ENCODE results near the gene MYO15B. TPM values are rescaled to one million over a fixed set of nuclear protein-coding genes. Genes with fewer than 3 reads are reported as not detected.

The MYO15B gene
- total RNA-seq, 1 donor, result 75.9 TPM

DNA sequence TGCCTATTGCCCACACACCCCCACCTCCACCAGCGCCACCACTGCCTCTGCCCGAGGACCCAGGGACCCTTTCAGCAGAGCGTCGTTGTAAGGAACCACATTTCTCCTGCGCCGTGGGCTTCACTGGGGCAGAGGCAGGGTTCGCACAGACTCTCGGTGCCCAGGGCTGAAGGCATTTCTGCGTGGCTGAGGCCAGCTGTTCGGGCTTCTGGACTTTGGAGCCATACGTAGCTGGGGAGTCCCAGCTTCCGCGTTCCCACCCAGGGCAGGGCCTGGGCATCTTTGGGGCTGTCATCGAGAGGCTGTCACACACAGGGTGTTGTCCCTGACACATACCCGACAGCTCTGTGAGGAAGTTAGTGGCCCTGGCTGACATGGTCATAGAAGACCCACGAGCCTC is 29.6 kb downstream of the MYO15B start:
- Histone ChIP-seq H3K27me3 (ENCODE audit: insufficient read depth, low read length) (no peaks in the 10 kb centered on the region), H3K4me3 (ENCODE audit: low read length) (no peak overlapping the region), H3K9me3 (ENCODE audit: low read depth, low read length) (no peaks in the 10 kb centered on the region), H3K4me1 (ENCODE audit: insufficient read depth, low read length) (no peaks in the 10 kb centered on the region)

DNA sequence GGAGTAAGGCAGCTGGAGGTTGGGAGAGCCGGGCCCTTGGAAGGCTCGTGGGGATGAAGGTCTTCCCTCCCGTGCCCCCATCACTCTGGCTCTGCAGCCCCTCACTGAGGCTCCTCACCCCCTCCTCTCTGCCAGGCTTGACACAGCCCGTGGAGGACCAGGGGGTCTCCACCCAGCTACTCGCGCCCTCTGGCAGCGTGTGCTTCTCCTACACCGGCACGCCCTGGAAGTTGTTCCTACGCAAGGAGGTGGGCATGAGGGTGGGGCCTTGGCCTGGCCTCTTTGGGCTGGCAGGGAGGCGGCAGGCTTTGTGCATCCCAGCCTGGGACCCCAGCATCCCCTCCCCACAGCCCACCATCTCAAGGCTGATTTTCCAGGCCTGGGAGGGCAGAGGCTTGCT is 30.1 kb downstream of the MYO15B start:
- H3K4me1 ChIP-seq (ENCODE audit: insufficient read depth, low read length), result no peaks in the 10 kb centered on the region
- H3K4me3 ChIP-seq (ENCODE audit: low read length), result no peak overlapping the region
- no peaks in the 10 kb centered on the region for H3K27me3 ChIP-seq (ENCODE audit: insufficient read depth, low read length)
- H3K9me3 ChIP-seq (ENCODE audit: low read depth, low read length), result no peaks in the 10 kb centered on the region

DNA sequence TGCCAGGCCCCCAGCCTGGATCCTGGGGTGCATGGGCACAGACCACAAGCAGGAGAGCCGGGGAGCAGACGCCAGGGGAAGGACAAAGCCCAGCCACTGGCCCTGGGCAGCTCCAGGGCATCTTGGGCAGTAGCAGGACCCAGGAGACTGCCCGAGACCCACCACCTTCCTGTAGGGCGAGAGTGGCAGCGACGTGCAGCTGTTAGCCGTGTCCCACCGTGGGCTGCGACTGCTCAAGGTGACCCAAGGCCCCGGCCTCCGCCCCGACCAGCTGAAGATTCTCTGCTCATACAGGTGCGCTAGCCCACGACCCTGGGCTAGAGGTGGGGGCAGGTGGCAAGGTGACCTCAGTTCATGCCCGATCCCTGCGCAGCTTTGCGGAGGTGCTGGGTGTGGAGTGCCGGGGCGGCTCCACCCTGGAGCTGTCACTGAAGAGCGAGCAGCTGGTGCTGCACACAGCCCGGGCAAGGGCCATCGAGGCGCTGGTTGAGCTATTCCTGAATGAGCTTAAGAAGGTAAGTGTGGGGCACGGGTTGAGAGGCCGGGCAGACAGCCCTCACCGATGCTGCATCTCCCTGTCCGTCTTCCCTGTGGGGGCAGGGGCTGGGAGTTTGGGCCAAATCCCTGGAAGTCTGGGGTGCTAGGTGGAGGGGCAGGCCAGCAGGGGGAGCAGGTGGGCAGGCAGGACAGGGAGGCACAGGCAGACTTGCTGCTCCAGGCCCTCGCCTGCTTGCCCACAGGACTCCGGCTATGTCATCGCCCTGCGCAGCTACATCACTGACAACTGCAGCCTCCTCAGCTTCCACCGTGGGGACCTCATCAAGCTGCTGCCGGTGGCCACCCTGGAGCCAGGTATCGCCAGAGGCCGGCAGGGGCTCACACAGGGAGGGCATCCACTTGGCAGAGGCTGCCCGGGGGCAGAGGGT is 32.2 kb downstream of the MYO15B start:
- Histone ChIP-seq H3K4me1 (ENCODE audit: insufficient read depth, low read length) (no peaks in the 10 kb centered on the region), H3K9me3 (ENCODE audit: low read depth, low read length) (no peaks in the 10 kb centered on the region), H3K27me3 (ENCODE audit: insufficient read depth, low read length) (no peaks in the 10 kb centered on the region), H3K4me3 (ENCODE audit: low read length) (no peak overlapping the region)

DNA sequence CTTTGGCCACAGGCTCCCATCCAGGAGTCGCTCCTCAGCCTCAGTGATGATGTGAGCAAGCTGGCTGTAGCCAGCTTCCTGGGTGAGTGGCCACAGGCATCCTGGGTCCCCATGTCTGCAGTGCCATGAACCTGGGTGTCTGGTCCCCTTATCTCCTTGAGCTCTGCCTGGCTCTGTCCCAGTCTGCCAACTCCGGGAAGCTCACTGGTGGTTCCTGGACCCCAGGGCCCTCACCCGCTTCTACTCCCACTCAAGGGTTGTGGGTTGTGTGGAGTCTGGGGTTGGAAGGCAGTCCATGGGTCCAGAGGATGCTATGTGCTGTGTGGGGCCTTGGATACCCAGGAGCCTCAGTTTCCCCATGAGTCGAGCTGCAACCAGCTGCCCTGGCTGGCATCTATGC is 33.9 kb downstream of the MYO15B start:
- Histone ChIP-seq H3K27me3 (ENCODE audit: insufficient read depth, low read length) (no peaks in the 10 kb centered on the region), H3K9me3 (ENCODE audit: low read depth, low read length) (no peaks in the 10 kb centered on the region), H3K4me1 (ENCODE audit: insufficient read depth, low read length) (no peaks in the 10 kb centered on the region), H3K4me3 (ENCODE audit: low read length) (no peak overlapping the region)

DNA sequence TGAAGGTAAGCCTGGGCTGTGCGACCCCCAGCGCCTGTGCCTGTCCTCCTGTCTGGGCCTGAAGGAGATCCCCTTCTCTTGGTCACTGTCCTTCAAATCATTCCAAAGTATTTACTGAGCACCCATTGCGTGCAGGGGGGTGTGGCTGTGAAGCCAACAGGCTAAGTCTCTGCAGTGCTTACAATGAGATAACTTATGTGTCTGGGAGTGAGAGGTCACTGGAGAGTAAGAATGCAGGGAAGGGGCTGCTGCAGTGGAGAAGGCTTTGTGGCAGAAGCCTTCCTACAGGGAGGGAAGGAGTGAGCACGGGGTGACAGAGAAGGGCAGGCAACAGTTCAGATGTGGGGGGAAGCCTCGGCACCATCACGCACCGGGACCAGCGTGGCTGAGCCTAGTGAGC is 34.5 kb downstream of the MYO15B start:
- H3K4me3 ChIP-seq (ENCODE audit: low read length), result no peak overlapping the region
- no peaks in the 10 kb centered on the region for H3K4me1 ChIP-seq (ENCODE audit: insufficient read depth, low read length)
- H3K27me3 ChIP-seq (ENCODE audit: insufficient read depth, low read length), result no peaks in the 10 kb centered on the region
- no peaks in the 10 kb centered on the region for H3K9me3 ChIP-seq (ENCODE audit: low read depth, low read length)

DNA sequence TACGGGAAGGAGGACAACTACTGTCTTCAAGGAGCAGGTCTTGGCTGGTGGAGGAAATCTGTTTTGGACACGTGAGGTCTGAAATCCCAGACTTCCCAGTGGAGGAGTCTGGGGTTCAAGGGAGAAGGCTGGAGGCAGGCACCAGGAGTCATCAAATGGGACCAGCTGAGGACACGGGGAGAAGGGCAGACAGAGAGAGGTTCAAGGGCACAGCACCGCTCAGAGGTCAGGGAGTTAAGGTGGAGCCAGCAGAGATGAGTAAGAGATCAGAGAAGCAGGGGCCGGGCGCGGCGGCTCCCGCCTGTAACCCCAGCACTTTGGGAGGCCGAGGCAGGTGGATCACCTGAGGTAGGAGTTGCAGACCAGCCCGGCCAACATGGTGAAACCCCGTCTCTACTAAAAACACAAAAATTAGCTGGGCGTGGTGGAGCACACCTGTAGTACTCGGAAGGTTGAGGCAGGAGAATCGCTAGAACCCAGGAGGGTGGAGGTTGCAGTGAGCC is 35.2 kb downstream of the MYO15B start:
- H3K4me3 ChIP-seq (ENCODE audit: low read length), result no peak overlapping the region
- H3K9me3 ChIP-seq (ENCODE audit: low read depth, low read length), result no peaks in the 10 kb centered on the region
- no peaks in the 10 kb centered on the region for H3K4me1 ChIP-seq (ENCODE audit: insufficient read depth, low read length)
- H3K27me3 ChIP-seq (ENCODE audit: insufficient read depth, low read length), result no peaks in the 10 kb centered on the region

DNA sequence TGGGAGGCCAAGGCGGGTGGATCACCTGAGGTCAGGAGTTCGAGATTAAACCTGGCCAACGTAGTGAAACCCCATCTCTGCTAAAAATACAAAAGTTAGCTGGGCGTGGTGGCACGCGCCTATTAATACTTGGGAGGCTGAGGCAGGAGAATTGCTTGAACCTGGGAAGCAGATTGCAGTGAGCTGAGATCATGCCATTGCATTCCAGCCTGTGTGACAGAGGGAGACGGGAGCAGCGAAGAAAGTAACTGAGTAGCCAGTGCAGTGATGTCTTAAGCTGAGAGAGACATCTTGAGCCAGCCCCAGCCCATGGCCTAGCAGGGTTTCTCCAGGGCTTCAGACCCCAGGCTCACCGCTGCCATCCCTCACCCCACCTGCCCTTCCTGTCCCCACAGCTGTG is 35.8 kb downstream of the MYO15B start:
- no peak overlapping the region for H3K4me3 ChIP-seq (ENCODE audit: low read length)
- no peaks in the 10 kb centered on the region for H3K9me3 ChIP-seq (ENCODE audit: low read depth, low read length)
- no peaks in the 10 kb centered on the region for H3K4me1 ChIP-seq (ENCODE audit: insufficient read depth, low read length)
- no peaks in the 10 kb centered on the region for H3K27me3 ChIP-seq (ENCODE audit: insufficient read depth, low read length)

DNA sequence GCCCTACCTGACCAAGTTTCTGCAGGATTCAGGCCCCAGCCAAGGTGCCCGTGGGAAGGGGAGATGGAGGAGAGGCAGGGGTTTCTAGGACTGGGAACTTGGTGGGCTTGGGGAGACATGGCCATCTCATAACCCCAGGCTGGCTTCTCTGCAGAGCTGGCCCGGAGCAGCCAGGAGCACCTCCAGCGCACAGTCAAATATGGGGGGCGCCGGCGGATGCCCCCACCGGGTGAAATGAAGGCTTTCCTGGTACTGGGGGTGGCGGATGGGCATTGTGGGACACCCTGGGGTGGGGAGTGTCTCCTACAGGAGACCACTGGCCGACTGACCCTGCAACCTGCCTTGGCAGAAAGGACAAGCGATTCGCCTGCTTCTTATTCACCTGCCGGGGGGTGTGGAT is 36.4 kb downstream of the MYO15B start:
- Histone ChIP-seq H3K4me3 (ENCODE audit: low read length) (no peak overlapping the region), H3K27me3 (ENCODE audit: insufficient read depth, low read length) (no peaks in the 10 kb centered on the region), H3K4me1 (ENCODE audit: insufficient read depth, low read length) (no peaks in the 10 kb centered on the region), H3K9me3 (ENCODE audit: low read depth, low read length) (no peaks in the 10 kb centered on the region)

DNA sequence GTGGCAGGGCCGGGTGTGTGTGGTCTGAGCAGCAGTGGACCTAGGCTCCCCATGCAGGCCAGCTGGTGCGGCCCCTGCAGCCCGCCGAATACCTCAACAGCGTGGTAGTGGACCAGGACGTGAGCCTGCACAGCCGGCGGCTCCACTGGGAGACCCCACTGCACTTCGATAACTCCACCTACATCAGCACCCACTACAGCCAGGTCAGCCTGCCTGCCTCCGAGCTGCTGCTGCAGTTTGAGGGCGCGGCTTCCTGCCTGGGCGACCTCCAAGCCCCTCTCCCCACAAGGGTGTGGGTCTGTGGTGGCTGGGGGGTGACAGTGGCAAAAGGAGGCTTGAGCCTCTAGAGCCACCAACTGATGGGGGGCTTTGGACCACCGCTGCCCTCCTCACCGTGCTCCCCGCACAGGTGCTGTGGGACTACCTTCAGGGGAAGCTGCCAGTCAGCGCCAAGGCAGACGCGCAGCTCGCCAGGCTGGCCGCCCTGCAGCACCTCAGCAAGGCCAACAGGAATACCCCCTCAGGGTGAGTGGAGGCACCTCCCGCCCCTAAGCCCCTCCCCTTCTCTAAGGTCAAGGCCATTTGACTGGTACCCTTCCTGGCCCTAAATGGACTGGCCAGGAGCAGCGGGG is 37.2 kb downstream of the MYO15B start:
- Histone ChIP-seq H3K4me3 (ENCODE audit: low read length) (no peak overlapping the region), H3K4me1 (ENCODE audit: insufficient read depth, low read length) (no peaks in the 10 kb centered on the region), H3K9me3 (ENCODE audit: low read depth, low read length) (no peaks in the 10 kb centered on the region), H3K27me3 (ENCODE audit: insufficient read depth, low read length) (no peaks in the 10 kb centered on the region)

DNA sequence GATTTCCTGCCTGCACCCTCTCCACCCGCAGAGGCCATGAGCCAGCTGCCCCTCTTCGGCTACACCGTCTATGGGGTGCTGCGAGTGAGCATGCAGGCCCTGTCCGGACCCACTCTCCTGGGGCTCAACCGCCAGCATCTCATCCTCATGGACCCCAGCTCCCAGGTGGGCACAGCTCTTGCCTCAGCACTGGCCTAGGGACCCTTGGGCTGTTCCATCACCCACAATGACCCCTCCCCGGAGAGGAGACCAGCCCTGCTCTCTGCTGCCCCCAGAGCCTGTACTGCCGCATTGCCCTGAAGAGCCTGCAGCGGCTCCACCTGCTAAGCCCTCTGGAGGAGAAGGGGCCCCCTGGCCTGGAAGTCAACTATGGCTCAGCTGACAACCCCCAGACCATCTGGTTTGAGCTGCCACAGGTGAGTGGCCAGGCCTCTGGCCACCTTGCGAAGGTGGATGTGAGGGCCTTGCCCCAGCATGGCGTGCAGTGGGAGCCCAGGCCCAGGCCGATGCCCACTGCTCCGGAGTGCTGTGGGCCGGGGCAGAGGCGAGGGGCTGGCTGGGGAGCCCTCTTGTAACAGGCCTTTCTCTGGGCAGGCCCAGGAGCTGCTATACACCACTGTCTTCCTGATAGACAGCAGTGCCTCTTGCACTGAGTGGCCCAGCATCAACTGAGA is 38.4 kb downstream of the MYO15B start:
- Histone ChIP-seq H3K9me3 (ENCODE audit: low read depth, low read length) (no peaks in the 10 kb centered on the region), H3K27me3 (ENCODE audit: insufficient read depth, low read length) (no peaks in the 10 kb centered on the region), H3K4me3 (ENCODE audit: low read length) (no peak overlapping the region), H3K4me1 (ENCODE audit: insufficient read depth, low read length) (no peaks in the 10 kb centered on the region)

DNA sequence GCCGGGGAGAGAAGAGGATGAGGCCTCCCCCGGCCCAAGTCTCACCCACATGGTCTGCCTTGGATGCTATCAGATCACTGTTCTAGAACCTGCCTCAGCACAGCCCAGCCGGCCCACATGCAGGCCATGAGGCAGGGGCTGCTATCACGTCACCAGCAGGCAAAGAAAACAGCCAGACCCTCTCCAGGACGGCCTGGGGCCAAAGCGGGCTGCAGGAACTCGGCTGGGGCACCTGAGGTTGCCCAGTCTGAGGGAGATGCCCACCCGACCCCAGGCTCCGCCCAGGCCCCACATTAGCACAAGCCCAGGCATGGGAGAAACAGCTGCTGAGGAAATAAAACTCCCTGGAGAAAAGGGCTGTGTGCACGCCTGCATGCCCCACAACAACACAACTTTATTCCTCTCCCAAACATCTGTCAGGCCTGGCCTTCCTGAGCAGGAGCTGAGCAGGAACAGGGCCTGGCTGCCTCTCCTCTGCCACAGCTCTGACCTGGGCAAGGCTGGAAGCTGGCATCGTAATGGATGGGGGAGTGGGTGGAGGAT is 39.0 kb downstream of the MYO15B start:
- Histone ChIP-seq H3K4me3 (ENCODE audit: low read length) (no peak overlapping the region), H3K9me3 (ENCODE audit: low read depth, low read length) (no peaks in the 10 kb centered on the region), H3K4me1 (ENCODE audit: insufficient read depth, low read length) (no peaks in the 10 kb centered on the region), H3K27me3 (ENCODE audit: insufficient read depth, low read length) (no peaks in the 10 kb centered on the region)

DNA sequence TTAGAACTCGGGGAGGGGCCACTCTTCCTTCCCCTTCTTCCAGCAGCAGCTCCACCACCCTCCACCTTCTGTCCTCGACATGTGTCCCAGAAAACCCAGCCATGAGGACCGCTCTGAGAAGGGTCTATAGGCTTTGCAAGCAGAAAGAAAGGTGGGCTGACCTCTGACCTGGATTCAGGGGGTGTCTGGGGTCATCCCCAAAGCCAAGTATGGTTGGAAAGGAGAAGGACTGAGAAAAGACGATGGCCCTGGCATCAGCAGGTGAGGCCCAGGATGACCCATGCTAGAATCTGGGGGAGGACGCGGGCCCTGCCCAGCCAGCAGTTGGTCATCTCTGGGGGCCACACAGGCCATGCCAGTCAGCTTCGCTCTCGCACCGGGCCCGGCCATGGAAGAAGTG is 39.5 kb downstream of the MYO15B start:
- Histone ChIP-seq H3K27me3 (ENCODE audit: insufficient read depth, low read length) (no peaks in the 10 kb centered on the region), H3K9me3 (ENCODE audit: low read depth, low read length) (no peaks in the 10 kb centered on the region), H3K4me1 (ENCODE audit: insufficient read depth, low read length) (no peaks in the 10 kb centered on the region), H3K4me3 (ENCODE audit: low read length) (no peak overlapping the region)

DNA sequence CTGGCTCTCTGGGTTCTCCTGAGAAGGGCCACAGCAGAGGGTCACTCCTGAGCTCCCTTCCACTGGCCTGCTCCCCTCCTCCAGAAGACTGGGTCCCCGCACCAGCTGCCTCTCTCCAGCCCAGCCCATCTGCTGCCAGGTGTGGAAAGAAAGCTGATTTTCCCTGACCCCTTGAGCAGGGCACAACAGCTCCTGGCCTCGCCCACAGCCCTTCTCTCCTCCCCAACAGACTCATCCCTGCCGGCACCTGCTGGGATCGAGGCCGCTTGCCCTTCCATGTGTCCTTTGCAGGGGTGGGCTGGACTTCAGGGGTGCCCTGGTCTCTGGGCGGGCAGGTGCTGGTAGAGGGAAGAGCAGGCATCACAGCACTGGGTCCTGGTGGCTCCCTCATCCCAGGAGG is 40.8 kb downstream of the MYO15B start:
- Histone ChIP-seq H3K4me1 (ENCODE audit: insufficient read depth, low read length) (peaks cover 4% of the 10 kb centered on the region), H3K27me3 (ENCODE audit: insufficient read depth, low read length) (no peaks in the 10 kb centered on the region), H3K4me3 (ENCODE audit: low read length) (no peak overlapping the region), H3K9me3 (ENCODE audit: low read depth, low read length) (no peaks in the 10 kb centered on the region)

DNA sequence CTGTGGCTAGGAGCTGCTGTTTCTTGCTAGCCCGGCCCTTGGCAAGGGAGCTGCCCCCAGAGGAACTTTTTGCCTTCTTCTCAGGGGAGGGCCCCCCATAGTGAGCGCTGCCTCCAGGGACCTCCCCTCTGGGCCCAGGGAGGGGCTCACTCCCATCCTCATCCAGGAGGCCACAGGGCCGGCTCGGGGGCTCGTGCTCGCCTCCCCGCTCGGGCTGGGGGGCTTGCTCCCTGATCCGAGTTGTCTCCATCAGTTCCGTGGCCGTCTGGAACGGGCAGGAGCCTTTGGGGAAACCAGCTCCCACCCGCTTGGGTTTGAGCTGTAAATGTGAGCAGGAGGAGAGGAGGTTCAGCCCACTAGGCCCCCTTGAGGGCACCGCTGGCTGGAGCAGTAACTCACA is 41.6 kb downstream of the MYO15B start:
- Histone ChIP-seq H3K9me3 (ENCODE audit: low read depth, low read length) (no peaks in the 10 kb centered on the region), H3K27me3 (ENCODE audit: insufficient read depth, low read length) (no peaks in the 10 kb centered on the region), H3K4me1 (ENCODE audit: insufficient read depth, low read length) (peaks cover 10% of the 10 kb centered on the region), H3K4me3 (ENCODE audit: low read length) (no peak overlapping the region)
